Measurements from ENCODE around the gene AUH. TPM values are rescaled to one million over a fixed set of nuclear protein-coding genes. Genes with fewer than 3 reads are reported as not detected.

AUH gene
- total and polyA plus RNA-seq, 10 of the 15 experiments (the other 5 are each of a cell fraction or from before 2014, with no cell fraction given), result 1.7 to 7.3 (median 4.6) TPM

DNA sequence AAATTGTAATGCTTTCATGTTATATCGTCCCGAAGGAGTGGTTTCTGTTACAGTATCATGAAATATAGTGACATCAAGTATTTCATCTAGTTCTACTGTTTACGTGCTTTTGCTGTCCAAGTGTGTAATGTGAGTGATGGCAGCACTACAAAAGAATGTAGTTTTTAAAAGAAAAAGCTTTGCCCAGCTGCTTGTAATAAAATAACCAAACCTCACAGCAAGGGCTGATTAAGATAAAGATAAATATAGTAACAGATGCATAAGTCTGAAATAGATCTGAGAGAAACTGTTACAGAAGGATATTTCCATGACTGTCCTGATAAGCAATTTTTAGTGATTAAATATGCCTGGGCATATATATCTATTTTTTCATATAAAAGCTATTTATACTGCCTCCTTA is 106.4 kb downstream of the AUH start:
- CTCF ChIA-PET, result interaction anchor here (1.1 kb wide), 2 partner anchors 21 to 221 kb away, joined by 3 to 4 read pairs; no protein-coding TSS in a partner anchor
- H2AFZ ChIP-seq (ENCODE audit: control insufficient read depth, low read depth, low read length), result no peak overlapping the region
- RAD21 ChIA-PET (ENCODE audit: unreplicated experiment), result no interaction called here
- H3K4me3 ChIP-seq, result no peak overlapping the region
- no peak for DNase-seq (ENCODE audit: low read depth, low spot score)
- WGBS (ENCODE audit: insufficient coverage, insufficient replicate concordance, low lambda C conversion rate, missing lambda C conversion rate), result 76% methylated on average over 3 of the region's 3 CpGs
- POLR2A ChIA-PET, result no interaction called here
- BruUV-seq (replicated peaks), result no TSS peak
- H3K27ac ChIP-seq (ENCODE audit: control insufficient read depth, insufficient read depth), result no peak overlapping the region
- no peak for TF ChIP-seq CHD4 (IDR thresholded peaks at IDR 0.05)
- TF ChIP-seq, protein P1, sequence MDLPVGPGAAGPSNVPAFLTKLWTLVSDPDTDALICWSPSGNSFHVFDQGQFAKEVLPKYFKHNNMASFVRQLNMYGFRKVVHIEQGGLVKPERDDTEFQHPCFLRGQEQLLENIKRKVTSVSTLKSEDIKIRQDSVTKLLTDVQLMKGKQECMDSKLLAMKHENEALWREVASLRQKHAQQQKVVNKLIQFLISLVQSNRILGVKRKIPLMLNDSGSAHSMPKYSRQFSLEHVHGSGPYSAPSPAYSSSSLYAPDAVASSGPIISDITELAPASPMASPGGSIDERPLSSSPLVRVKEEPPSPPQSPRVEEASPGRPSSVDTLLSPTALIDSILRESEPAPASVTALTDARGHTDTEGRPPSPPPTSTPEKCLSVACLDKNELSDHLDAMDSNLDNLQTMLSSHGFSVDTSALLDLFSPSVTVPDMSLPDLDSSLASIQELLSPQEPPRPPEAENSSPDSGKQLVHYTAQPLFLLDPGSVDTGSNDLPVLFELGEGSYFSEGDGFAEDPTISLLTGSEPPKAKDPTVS (IDR thresholded peaks at IDR 0.05; ENCODE audit: low read depth, low read length), result no peak
- no peak for TF ChIP-seq JUNB (IDR thresholded peaks at IDR 0.05)
- no peak for TF ChIP-seq SPI1 (IDR thresholded peaks at IDR 0.05; ENCODE audit: borderline replicate concordance, insufficient read depth, low read depth, low read length)
- no peak for TF ChIP-seq MYB (IDR thresholded peaks at IDR 0.05; ENCODE audit: borderline replicate concordance, low read depth, low read length)
- H3K79me2 ChIP-seq (ENCODE audit: control insufficient read depth, insufficient read depth, low read length), result no peaks in the 10 kb centered on the region
- intact Hi-C loops (cut with micrococcal nuclease; ENCODE audit: unreplicated experiment) (no loop called here), in situ Hi-C loops (cut with MboI) (no loop called here)
- no peak overlapping the region for H3K4me2 ChIP-seq (ENCODE audit: control insufficient read depth, insufficient read depth)
- H4K20me1 ChIP-seq (ENCODE audit: control insufficient read depth, insufficient read depth), result no peaks in the 10 kb centered on the region
- FAIRE-seq, result no peak
- H3K36me3 ChIP-seq (ENCODE audit: control insufficient read depth in 2 of 2, insufficient read depth in 2 of 2, low read length in 1 of 2), result no peaks in the 10 kb centered on the region
- H3K4me1 ChIP-seq (ENCODE audit: control insufficient read depth, insufficient read depth, low read length), result no peaks in the 10 kb centered on the region
- H3K9ac ChIP-seq (ENCODE audit: control insufficient read depth, insufficient read depth, low read length), result no peak overlapping the region
- no peak for ATAC-seq
- SMC1A ChIA-PET (ENCODE audit: uncharacterized antibody, unreplicated experiment), result interaction anchor here (1.0 to 1.7 kb wide), 2 partner anchors 18 to 48 kb away, joined by 3 to 4 read pairs; no protein-coding TSS in a partner anchor
- no peaks in the 10 kb centered on the region; a peak in 1 of 4 replicates for H3K27me3 ChIP-seq (replicated peaks in 1 of 2; ENCODE audit: control insufficient read depth in 2 of 2, insufficient read depth in 2 of 2, low read length in 1 of 2)
- H3K9me3 ChIP-seq (replicated peaks; ENCODE audit: control insufficient read depth, insufficient read depth, low read length), result no peaks in the 10 kb centered on the region

DNA sequence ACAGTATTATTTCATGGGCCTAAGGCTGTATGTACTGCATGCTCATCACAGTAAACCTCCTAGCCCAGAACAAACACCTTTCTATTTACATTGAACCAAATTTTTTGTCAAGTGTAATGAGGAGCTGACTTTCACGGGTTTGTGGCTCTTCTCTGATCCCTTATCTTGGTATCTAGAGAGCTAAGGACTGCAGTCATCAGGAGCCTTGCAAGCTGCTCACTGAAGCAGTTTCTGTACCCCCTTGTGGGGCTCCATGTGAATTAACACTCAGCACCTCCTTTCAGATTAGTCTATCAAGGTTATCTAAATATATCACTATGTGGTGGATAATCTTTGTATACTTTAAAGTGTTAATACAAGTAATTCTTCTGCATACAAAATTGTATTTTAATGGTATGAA is 108.2 kb downstream of the AUH start:
- RAD21 ChIA-PET (ENCODE audit: unreplicated experiment), result no interaction called here
- SMC1A ChIA-PET (ENCODE audit: uncharacterized antibody, unreplicated experiment), result interaction anchor here (0.8 to 3.3 kb wide), 6 partner anchors 9 to 164 kb away, joined by 3 to 15 read pairs (median 4); no protein-coding TSS in a partner anchor
- ATAC-seq (peak; percentile 42; the same call in 1 of the 3 replicates), FAIRE-seq (no peak), DNase-seq (ENCODE audit: low read depth, low spot score) (no peak)
- Histone ChIP-seq H3K4me3 (no peak overlapping the region), H3K9ac (ENCODE audit: control insufficient read depth, insufficient read depth, low read length) (no peak overlapping the region), H3K27me3 (replicated peaks in 1 of 2; ENCODE audit: control insufficient read depth in 2 of 2, insufficient read depth in 2 of 2, low read length in 1 of 2) (no peaks in the 10 kb centered on the region; a peak in 1 of 4 replicates), H4K20me1 (ENCODE audit: control insufficient read depth, insufficient read depth) (no peaks in the 10 kb centered on the region), H3K27ac (ENCODE audit: control insufficient read depth, insufficient read depth) (no peak overlapping the region), H3K36me3 (ENCODE audit: control insufficient read depth in 2 of 2, insufficient read depth in 2 of 2, low read length in 1 of 2) (no peaks in the 10 kb centered on the region), H2AFZ (ENCODE audit: control insufficient read depth, low read depth, low read length) (no peak overlapping the region), H3K4me2 (ENCODE audit: control insufficient read depth, insufficient read depth) (no peak overlapping the region), H3K9me3 (replicated peaks; ENCODE audit: control insufficient read depth, insufficient read depth, low read length) (no peaks in the 10 kb centered on the region), H3K79me2 (ENCODE audit: control insufficient read depth, insufficient read depth, low read length) (no peaks in the 10 kb centered on the region), H3K4me1 (ENCODE audit: control insufficient read depth, insufficient read depth, low read length) (no peaks in the 10 kb centered on the region)
- in situ Hi-C loops (cut with MboI), result no loop called here
- WGBS (ENCODE audit: insufficient coverage, insufficient replicate concordance, low lambda C conversion rate, missing lambda C conversion rate), result 25% methylated on average over 1 of the region's 1 CpG
- no TSS peak for BruUV-seq (replicated peaks)
- POLR2A ChIA-PET, result no interaction called here
- intact Hi-C loops (cut with micrococcal nuclease; ENCODE audit: unreplicated experiment), result loop anchor here (1.0 kb wide), 1 partner anchor 338 kb away; no protein-coding TSS in a partner anchor
- CTCF ChIA-PET, result interaction anchor here (1.0 to 1.7 kb wide), 7 partner anchors 10 to 338 kb away, joined by 3 to 5 read pairs (median 4); no protein-coding TSS in a partner anchor
- TF ChIP-seq NR2C2 (IDR thresholded peaks at IDR 0.05; ENCODE audit: borderline replicate concordance, control insufficient read depth, insufficient read length, low read depth) (no peak), ZBED1 (IDR thresholded peaks at IDR 0.05; ENCODE audit: borderline replicate concordance) (no peak), WRNIP1 (IDR thresholded peaks at IDR 0.05; ENCODE audit: borderline replicate concordance, low read depth, low read length) (no peak), GATAD2B (conservative IDR thresholded peaks at IDR 0.05; ENCODE audit: low read depth) (no peak), FOS (IDR thresholded peaks at IDR 0.05; ENCODE audit: borderline replicate concordance, extremely low read depth, insufficient read length) (no peak), HDAC2 (IDR thresholded peaks at IDR 0.05) (no peak), SMC3 (IDR thresholded peaks at IDR 0.05; ENCODE audit: borderline replicate concordance, low read length) (0 out of 2 replicates have a peak, but pooled peaks have one; percentile 18), TBL1XR1 (IDR thresholded peaks at IDR 0.05; ENCODE audit: low read depth, low read length) (no peak), MXI1 (IDR thresholded peaks at IDR 0.05; ENCODE audit: low read depth, low read length) (no peak)
